Measurements from ENCODE around the gene ZC2HC1B. TPM values are rescaled to one million over a fixed set of nuclear protein-coding genes. Genes with fewer than 3 reads are reported as not detected.

Gene ZC2HC1B
- total and polyA plus RNA-seq, 2 of the 8 experiments (the other 6 are each of a cell fraction or from before 2014, with no cell fraction given) = not detected

DNA sequence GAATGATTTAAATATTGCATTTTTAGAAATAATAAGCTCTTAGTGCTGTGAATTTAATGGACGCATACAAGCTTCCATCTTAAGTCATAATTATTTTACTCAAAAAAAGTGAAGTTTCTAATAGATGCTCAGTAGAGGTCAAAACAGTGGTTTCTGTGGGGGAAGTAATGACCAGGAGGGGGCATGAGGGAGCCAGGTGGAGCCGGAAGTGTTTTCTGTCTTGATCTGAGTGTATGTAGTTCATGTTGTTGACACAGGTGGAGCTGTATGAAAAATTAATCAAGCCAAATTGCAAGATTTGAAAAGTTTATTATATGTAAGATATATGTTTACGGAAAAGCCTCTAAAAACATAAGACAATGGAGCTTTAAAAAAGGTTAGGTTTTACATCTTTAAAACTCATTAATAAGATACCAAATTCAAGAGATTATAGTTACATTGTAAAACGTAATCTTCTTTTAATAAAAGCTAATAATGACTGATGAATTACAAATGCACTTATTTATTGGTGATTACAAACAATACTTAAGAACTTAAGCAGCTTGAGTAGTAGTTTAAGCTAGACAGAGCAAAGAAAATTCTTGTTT is 75.8 kb downstream of the ZC2HC1B start:
- FAIRE-seq (peak; percentile 95), DNase-seq (ENCODE audit: low read depth in 1 of 2, low spot score in 2 of 2) (no peak)
- Histone ChIP-seq H3K14ac (ENCODE audit: insufficient read length) (no peak overlapping the region), H4K8ac (ENCODE audit: extremely low read depth, insufficient read depth, low read length) (no peak overlapping the region), H3K4me1 (replicated peaks in 1 of 4; ENCODE audit: control insufficient read depth in 3 of 4, insufficient read depth in 4 of 4, low read length in 3 of 4) (peaks cover 2 to 18% (median 9%) of the 10 kb centered on the region in 4 experiments; a peak in 5 of 7 replicates), H3K79me2 (ENCODE audit: control insufficient read depth in 1 of 2, insufficient read depth in 2 of 2, low read length in 2 of 2) (no peaks in the 10 kb centered on the region), H4K20me1 (replicated peaks in 1 of 2; ENCODE audit: control insufficient read depth in 1 of 2, insufficient read depth in 2 of 2, low read length in 2 of 2) (no peaks in the 10 kb centered on the region), H2AFZ (ENCODE audit: low read length) (no peak overlapping the region), H3K18ac (ENCODE audit: extremely low read depth, low read length) (no peak overlapping the region), H3K56ac (replicated peaks; ENCODE audit: insufficient read length, low read depth, low read length) (no peak overlapping the region), H3K4ac (replicated peaks; ENCODE audit: insufficient read length, low read depth, low read length) (no peak overlapping the region), H3K9me3 (ENCODE audit: insufficient read depth in 2 of 2, low read depth in 1 of 2, low read length in 1 of 2) (no peaks in the 10 kb centered on the region), H2BK20ac (ENCODE audit: low read length) (no peak overlapping the region), H2BK15ac (ENCODE audit: low read length) (no peak overlapping the region), H2BK5ac (ENCODE audit: low read depth, low read length) (no peak overlapping the region), H2AK5ac (ENCODE audit: low read depth, low read length) (no peak overlapping the region), H2BK12ac (ENCODE audit: low read depth, low read length) (no peak overlapping the region), H3K23ac (ENCODE audit: insufficient read length) (no peak overlapping the region), H3K23me2 (ENCODE audit: low read depth, low read length) (no peaks in the 10 kb centered on the region), H4K5ac (ENCODE audit: insufficient read length, low read depth, low read length) (no peak overlapping the region), H3K4me2 (ENCODE audit: insufficient read depth in 1 of 2, low read depth in 2 of 2, low read length in 2 of 2) (no peak overlapping the region), H3K27ac (ENCODE audit: low read depth, low read length) (no peak overlapping the region), H3K79me1 (ENCODE audit: low read depth, low read length) (no peaks in the 10 kb centered on the region), H3K36me3 (ENCODE audit: control insufficient read depth in 2 of 4, insufficient read depth in 4 of 4, low read length in 3 of 4) (no peaks in the 10 kb centered on the region), H3K27me3 (replicated peaks in 1 of 4; ENCODE audit: control insufficient read depth in 3 of 4, extremely low read depth in 1 of 4, insufficient read depth in 3 of 4, low read length in 3 of 4) (no peaks in the 10 kb centered on the region; a peak in 1 of 7 replicates), H2BK120ac (replicated peaks; ENCODE audit: low read depth, low read length) (no peak overlapping the region), H4K91ac (replicated peaks; ENCODE audit: insufficient read length, low read length) (no peak overlapping the region), H3K9ac (replicated peaks in 1 of 4; ENCODE audit: extremely low read depth in 1 of 4, low read depth in 3 of 4, low read length in 3 of 4) (no peak overlapping the region), H3K4me3 (ENCODE audit: extremely low read depth in 1 of 4, insufficient read depth in 2 of 4, low read depth in 3 of 4, low read length in 4 of 4) (no peak overlapping the region)
- ChIA-PET CTCF (ENCODE audit: partially characterized antibody) (interaction anchor here (0.5 to 18.8 kb wide), 84 partner anchors 8 to 542 kb away, joined by 3 to 591 read pairs (median 4); partner anchors contain the start of genes LTV1, PLAGL1 and ZC2HC1B), POLR2A (ENCODE audit: partially characterized antibody) (interaction anchor here (1.2 kb wide), 1 partner anchor 68 kb away, joined by 3 read pairs; the partner anchor contains the start of gene PLAGL1)
- 61% methylated on average over 4 of the region's 4 CpGs; no CpG with 5 or more reads in 1 of the 2 experiments for WGBS, 2 experiments (ENCODE audit: extremely low coverage in 1 of 2, insufficient coverage in 1 of 2, insufficient read length in 1 of 2, insufficient replicate concordance in 2 of 2, low coverage in 1 of 2, low lambda C conversion rate in 2 of 2, missing lambda C conversion rate in 1 of 2)
- TF ChIP-seq CTCF (IDR thresholded peaks at IDR 0.05; ENCODE audit: control extremely low read depth in 1 of 3, insufficient read depth in 1 of 3, low read depth in 1 of 3, low read length in 3 of 3) (peak; percentile 70 to 98 (median 79)), NRF1 (IDR thresholded peaks at IDR 0.05; ENCODE audit: low read depth, low read length) (no peak), RAD21 (IDR thresholded peaks at IDR 0.05 in 1 of 2, conservative IDR thresholded peaks at IDR 0.05 in 1 of 2; ENCODE audit: low read depth in 2 of 2, low read length in 2 of 2) (peak; percentile 68 to 77)
